Measurements from ENCODE around the gene ABCC6. TPM values are rescaled to one million over a fixed set of nuclear protein-coding genes. Genes with fewer than 3 reads are reported as not detected.
A peak's percentile ranks its signal among the peaks of the same experiment; 100 is the strongest.
"Not testable (repeated sequence)": the region's sequence is repeated elsewhere in the genome, so short reads cannot be mapped to it uniquely, and the experiment has no call there.

Gene ABCC6
- total RNA-seq, 1 experiment from 2014 or later: 0.73 TPM

GRCh38 chr16:16263947-16264346 lies 40.7 kb upstream of the ABCC6 start:
- H3K36me3 ChIP-seq (ENCODE audit: low read depth, low read length); ATAC-seq; H3K4me2 ChIP-seq (ENCODE audit: low read length); H3K9me2 ChIP-seq (replicated peaks; ENCODE audit: low read length); H3K4me3 ChIP-seq (ENCODE audit: low read length); intact Hi-C loops (cut with micrococcal nuclease); H3K27me3 ChIP-seq (ENCODE audit: low read length); H3K9ac ChIP-seq (ENCODE audit: low read length); H3F3A ChIP-seq (ENCODE audit: low read length, unreplicated experiment); CTCF ChIA-PET; H2AFZ ChIP-seq (ENCODE audit: low read length); H3K4me1 ChIP-seq (ENCODE audit: insufficient read depth, low read length); H3K9me3 ChIP-seq (ENCODE audit: low read length); BruUV-seq (replicated peaks); DNase-seq; POLR2A ChIA-PET (ENCODE audit: unreplicated experiment); H4K20me1 ChIP-seq (ENCODE audit: low read length); H3K79me2 ChIP-seq (ENCODE audit: low read length); H3K27ac ChIP-seq (ENCODE audit: low read length): not testable (repeated sequence)

- H3K9me3 ChIP-seq (ENCODE audit: low read length); BruUV-seq (replicated peaks); H3F3A ChIP-seq (ENCODE audit: low read length, unreplicated experiment); H3K27ac ChIP-seq (ENCODE audit: low read length); H3K4me3 ChIP-seq (ENCODE audit: low read length); ATAC-seq; CTCF ChIA-PET; H3K4me1 ChIP-seq (ENCODE audit: insufficient read depth, low read length); intact Hi-C loops (cut with micrococcal nuclease); H2AFZ ChIP-seq (ENCODE audit: low read length); H3K9ac ChIP-seq (ENCODE audit: low read length); H3K36me3 ChIP-seq (ENCODE audit: low read depth, low read length); DNase-seq; H3K9me2 ChIP-seq (replicated peaks; ENCODE audit: low read length); H3K27me3 ChIP-seq (ENCODE audit: low read length); H4K20me1 ChIP-seq (ENCODE audit: low read length); H3K4me2 ChIP-seq (ENCODE audit: low read length); H3K79me2 ChIP-seq (ENCODE audit: low read length); POLR2A ChIA-PET (ENCODE audit: unreplicated experiment): not testable (repeated sequence)
Measured at GRCh38 chr16:16262954-16263555, 39.8 kb upstream of the ABCC6 start.

- POLR2A ChIA-PET (ENCODE audit: unreplicated experiment): not testable (repeated sequence)
Measured at GRCh38 chr16:16259971-16260370, 36.7 kb upstream of the ABCC6 start.

GRCh38 chr16:16258822-16259221 lies 35.5 kb upstream of the ABCC6 start:
- H3K9me3 ChIP-seq (ENCODE audit: low read length); H3K4me2 ChIP-seq (ENCODE audit: low read length); H3K4me1 ChIP-seq (ENCODE audit: insufficient read depth, low read length); DNase-seq; H2AFZ ChIP-seq (ENCODE audit: low read length); H3K9ac ChIP-seq (ENCODE audit: low read length); POLR2A ChIA-PET (ENCODE audit: unreplicated experiment); BruUV-seq (replicated peaks); H3K79me2 ChIP-seq (ENCODE audit: low read length); H3K9me2 ChIP-seq (replicated peaks; ENCODE audit: low read length); intact Hi-C loops (cut with micrococcal nuclease); H3K27me3 ChIP-seq (ENCODE audit: low read length); H3K36me3 ChIP-seq (ENCODE audit: low read depth, low read length); ATAC-seq; H3K4me3 ChIP-seq (ENCODE audit: low read length); H4K20me1 ChIP-seq (ENCODE audit: low read length); CTCF ChIA-PET; H3F3A ChIP-seq (ENCODE audit: low read length, unreplicated experiment); H3K27ac ChIP-seq (ENCODE audit: low read length): not testable (repeated sequence)

More at GRCh38 chr16:16259971-16260370, 36.7 kb upstream of the ABCC6 start:
- ATAC-seq; H3K9me2 ChIP-seq (replicated peaks; ENCODE audit: low read length); H3K4me3 ChIP-seq (ENCODE audit: low read length); H2AFZ ChIP-seq (ENCODE audit: low read length); BruUV-seq (replicated peaks); H3K9ac ChIP-seq (ENCODE audit: low read length); H3F3A ChIP-seq (ENCODE audit: low read length, unreplicated experiment); H3K27ac ChIP-seq (ENCODE audit: low read length); H3K79me2 ChIP-seq (ENCODE audit: low read length); H4K20me1 ChIP-seq (ENCODE audit: low read length); H3K36me3 ChIP-seq (ENCODE audit: low read depth, low read length); H3K27me3 ChIP-seq (ENCODE audit: low read length); H3K4me2 ChIP-seq (ENCODE audit: low read length); CTCF ChIA-PET; DNase-seq; H3K9me3 ChIP-seq (ENCODE audit: low read length); intact Hi-C loops (cut with micrococcal nuclease); H3K4me1 ChIP-seq (ENCODE audit: insufficient read depth, low read length): not testable (repeated sequence)

GRCh38 chr16:16257301-16257923 lies 34.1 kb upstream of the ABCC6 start:
- H3K36me3 ChIP-seq (ENCODE audit: low read depth, low read length); H3K4me2 ChIP-seq (ENCODE audit: low read length); H3K27me3 ChIP-seq (ENCODE audit: low read length); intact Hi-C loops (cut with micrococcal nuclease); H3K4me1 ChIP-seq (ENCODE audit: insufficient read depth, low read length); H3F3A ChIP-seq (ENCODE audit: low read length, unreplicated experiment); H4K20me1 ChIP-seq (ENCODE audit: low read length); H3K4me3 ChIP-seq (ENCODE audit: low read length); DNase-seq; H3K9me2 ChIP-seq (replicated peaks; ENCODE audit: low read length); POLR2A ChIA-PET (ENCODE audit: unreplicated experiment); H3K27ac ChIP-seq (ENCODE audit: low read length); CTCF ChIA-PET; H3K9me3 ChIP-seq (ENCODE audit: low read length); H2AFZ ChIP-seq (ENCODE audit: low read length); H3K79me2 ChIP-seq (ENCODE audit: low read length); H3K9ac ChIP-seq (ENCODE audit: low read length); BruUV-seq (replicated peaks): not testable (repeated sequence)
- ATAC-seq: peak; percentile 49
- peak; percentile 31; the same call in 1 of the 2 replicates for TF ChIP-seq CTCF (conservative IDR thresholded peaks at IDR 0.05; ENCODE audit: low read depth, low read length)

GRCh38 chr16:16252377-16252776 lies 29.1 kb upstream of the ABCC6 start:
- H3K9me2 ChIP-seq (replicated peaks; ENCODE audit: low read length); H4K20me1 ChIP-seq (ENCODE audit: low read length); CTCF ChIA-PET; H3K9me3 ChIP-seq (ENCODE audit: low read length); H3K4me1 ChIP-seq (ENCODE audit: insufficient read depth, low read length); H3F3A ChIP-seq (ENCODE audit: low read length, unreplicated experiment); H3K79me2 ChIP-seq (ENCODE audit: low read length); intact Hi-C loops (cut with micrococcal nuclease); H2AFZ ChIP-seq (ENCODE audit: low read length); H3K4me2 ChIP-seq (ENCODE audit: low read length); H3K36me3 ChIP-seq (ENCODE audit: low read depth, low read length); BruUV-seq (replicated peaks); H3K9ac ChIP-seq (ENCODE audit: low read length); DNase-seq; H3K4me3 ChIP-seq (ENCODE audit: low read length); H3K27me3 ChIP-seq (ENCODE audit: low read length); H3K27ac ChIP-seq (ENCODE audit: low read length); POLR2A ChIA-PET (ENCODE audit: unreplicated experiment); ATAC-seq: not testable (repeated sequence)

Data from PC-3 (cell line).